ELR (cell line): Measurements from ENCODE around the gene AQP1.

Experiments used
- DNase-seq: peaks from one replicate; pipeline ENCODE4 v3.0.0-alpha.2; 2015; ENCODE audit warnings: low read depth

AQP1 gene

GRCh38 chr7:30884881-30885280 is 26.8 kb upstream of the AQP1 start:
- no peak for DNase-seq

DNA sequence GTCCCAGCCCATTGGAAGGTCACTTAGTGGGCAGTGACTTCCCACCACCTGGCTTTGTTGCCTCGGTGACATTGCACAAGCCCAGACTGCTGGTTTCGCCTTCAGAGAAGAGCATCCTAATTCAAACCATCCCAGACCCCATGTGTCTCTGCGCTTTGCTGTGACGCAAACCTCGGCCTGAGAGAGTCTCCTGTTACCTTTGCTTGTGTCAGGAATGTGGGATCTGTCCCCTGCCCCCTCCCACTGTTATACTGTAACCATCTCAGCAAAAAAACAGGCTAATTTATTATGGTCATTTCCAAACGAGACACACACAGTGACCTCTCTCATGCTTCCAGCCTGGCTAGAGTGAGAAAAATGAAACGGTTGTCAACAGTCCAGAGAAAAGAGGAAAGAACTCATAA is 25.0 kb upstream of the AQP1 start:
- DNase-seq, result no peak

- DNase-seq, result no peak
These were observed 24.2 kb upstream of the AQP1 start for GRCh38 chr7:30887464-30887872.

- peak; percentile 87 for DNase-seq
These were observed 22.9 kb upstream of the AQP1 start for GRCh38 chr7:30888747-30889146.

- DNase-seq, result no peak
These were observed 21.4 kb upstream of the AQP1 start for GRCh38 chr7:30890226-30890625.

DNA sequence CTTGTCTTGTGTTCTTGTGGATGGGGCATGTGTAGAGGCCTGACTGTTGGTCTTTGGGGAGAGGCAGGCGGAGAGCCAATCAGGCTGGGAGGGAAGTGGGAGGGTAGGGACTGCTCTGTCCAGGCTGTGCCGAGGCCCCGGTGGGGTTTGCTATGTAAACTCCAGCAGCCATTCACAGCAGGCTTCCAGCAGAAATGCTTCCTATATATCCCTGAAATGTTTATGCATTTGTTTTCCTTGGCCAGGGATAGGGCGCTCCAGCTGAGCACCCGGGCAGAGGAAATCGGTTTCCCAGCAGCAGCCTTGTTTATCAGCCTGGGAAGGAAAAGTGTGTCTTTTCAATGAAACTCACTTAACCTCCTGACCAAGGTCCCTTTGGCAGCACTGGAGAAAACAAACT is 18.3 kb upstream of the AQP1 start:
- DNase-seq, result no peak

GRCh38 chr7:30894009-30894408 is 17.6 kb upstream of the AQP1 start:
- no peak for DNase-seq

GRCh38 chr7:30894866-30895605 is 16.6 kb upstream of the AQP1 start:
- DNase-seq, result no peak

- DNase-seq, result no peak
These were observed 15.6 kb upstream of the AQP1 start for GRCh38 chr7:30896036-30896435.

GRCh38 chr7:30896783-30897637 is 14.6 kb upstream of the AQP1 start:
- no peak for DNase-seq

DNA sequence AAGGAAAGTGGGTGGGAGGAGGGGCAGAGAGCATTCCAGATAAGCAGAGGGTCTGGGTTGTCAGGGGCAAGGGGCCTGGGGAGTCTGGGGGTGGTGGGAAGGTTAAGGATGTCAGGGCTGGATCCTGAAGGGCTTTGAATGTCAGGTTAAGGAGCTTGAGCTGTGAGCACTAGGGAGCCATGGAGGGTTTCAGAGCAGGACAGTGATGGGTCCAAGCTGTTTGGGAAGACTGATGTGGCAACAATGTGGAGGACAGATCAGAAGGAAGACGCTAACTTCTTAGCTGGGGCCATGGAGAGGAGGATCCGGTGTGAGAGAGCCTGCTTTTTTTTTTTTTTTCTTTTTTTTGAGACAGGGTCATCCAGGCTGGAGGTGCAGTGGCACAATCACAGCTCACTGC is 13.9 kb upstream of the AQP1 start:
- DNase-seq, result no peak

DNA sequence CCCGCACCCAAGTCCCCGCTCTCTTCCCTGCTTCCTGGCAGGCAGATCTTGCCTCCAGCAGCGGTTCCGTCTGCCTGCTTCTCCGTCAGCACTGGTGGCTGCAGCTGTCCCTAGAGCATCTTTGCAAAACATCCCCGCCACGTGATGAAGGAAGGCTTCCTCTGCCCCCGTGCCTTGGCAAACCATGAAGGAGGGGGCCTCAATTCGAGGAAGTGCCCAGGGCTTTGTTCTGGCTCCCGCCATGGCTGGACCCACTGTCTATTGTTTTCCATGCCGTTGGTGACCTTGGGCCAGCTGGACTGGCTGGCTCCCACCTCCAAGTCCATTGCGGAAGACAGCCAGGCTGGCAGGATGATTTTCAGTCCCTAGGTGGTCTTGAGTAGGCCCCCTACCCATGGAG is 13.2 kb upstream of the AQP1 start:
- DNase-seq, result no peak

- DNase-seq, result no peak
These were observed 12.6 kb upstream of the AQP1 start for GRCh38 chr7:30899066-30899465.

GRCh38 chr7:30899630-30900029 is 12.0 kb upstream of the AQP1 start:
- DNase-seq, result no peak

GRCh38 chr7:30900053-30900452 is 11.6 kb upstream of the AQP1 start:
- no peak for DNase-seq

DNA sequence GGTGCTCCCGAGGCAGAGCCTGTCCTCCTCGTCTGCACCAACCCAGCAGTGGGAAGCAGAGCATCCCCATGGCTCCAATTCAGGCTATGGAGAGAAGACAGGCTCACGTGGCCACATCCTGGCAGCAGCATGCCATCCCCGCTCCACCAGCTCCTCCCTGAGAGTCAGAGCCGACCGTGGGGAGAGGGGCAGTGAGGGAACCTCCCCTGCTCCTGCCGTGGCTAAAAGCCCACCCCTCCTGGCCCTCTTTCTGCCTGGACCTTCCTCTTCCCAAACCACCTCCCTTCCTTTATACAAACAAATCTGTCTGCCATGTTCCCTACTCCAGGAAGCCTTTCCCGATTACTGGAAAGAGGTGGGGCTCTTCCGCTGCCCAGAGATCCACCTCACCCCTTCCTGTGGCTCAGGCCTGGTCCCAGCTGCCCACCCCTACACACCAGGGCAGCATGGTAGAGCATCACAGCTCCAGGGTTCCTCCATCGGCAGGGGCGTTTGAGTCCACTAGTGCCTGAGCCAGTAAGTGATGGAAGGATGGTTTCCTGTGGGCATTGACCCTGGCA is 10.8 kb upstream of the AQP1 start:
- DNase-seq, result no peak

GRCh38 chr7:30901856-30902255 is 9.8 kb upstream of the AQP1 start:
- DNase-seq, result no peak

GRCh38 chr7:30902466-30902865 is 9.2 kb upstream of the AQP1 start:
- DNase-seq, result no peak

GRCh38 chr7:30903146-30903545 is 8.5 kb upstream of the AQP1 start:
- DNase-seq, result no peak

- no peak for DNase-seq
These were observed 7.1 kb upstream of the AQP1 start for GRCh38 chr7:30904561-30904960.

- DNase-seq, result no peak
These were observed 6.3 kb upstream of the AQP1 start for GRCh38 chr7:30905078-30906012.

DNA sequence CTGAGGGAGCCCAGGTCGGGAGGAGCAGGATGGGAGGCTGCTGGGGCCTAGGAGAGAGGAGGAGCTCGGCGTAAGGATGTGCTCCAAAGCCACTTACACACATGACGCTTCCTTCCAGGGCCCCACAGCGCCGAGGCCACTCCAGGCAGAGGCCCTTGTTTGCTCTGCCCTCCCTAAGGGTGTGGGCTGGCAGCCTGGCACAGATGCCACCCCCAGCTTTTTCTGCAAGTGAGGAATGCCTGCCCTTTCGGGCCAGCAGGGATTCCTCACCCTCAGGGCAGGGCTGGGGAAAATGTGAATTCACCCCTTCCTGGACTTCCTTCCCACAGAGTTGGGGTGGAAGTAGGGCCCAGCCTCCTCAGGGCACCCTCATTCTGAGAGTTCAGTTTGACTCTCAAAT is 5.6 kb upstream of the AQP1 start:
- no peak for DNase-seq
